Nasal cavity respiratory epithelium epithelial cell of viscerocranial mucosa (primary cell): Measurements from ENCODE around the gene DEFB131A. TPM values are rescaled to one million over a fixed set of nuclear protein-coding genes. Genes with fewer than 3 reads are reported as not detected.

Experiments
- total RNA-seq: library from RNA; depleted of rRNA; stranded (reverse); fragments of >200 nt; gene quantifications from 2 replicates; pipeline ENCODE4 v1.2.3, GENCODE V29; 2014

DEFB131A gene
- total RNA-seq, result not detected in 2 replicates

DNA sequence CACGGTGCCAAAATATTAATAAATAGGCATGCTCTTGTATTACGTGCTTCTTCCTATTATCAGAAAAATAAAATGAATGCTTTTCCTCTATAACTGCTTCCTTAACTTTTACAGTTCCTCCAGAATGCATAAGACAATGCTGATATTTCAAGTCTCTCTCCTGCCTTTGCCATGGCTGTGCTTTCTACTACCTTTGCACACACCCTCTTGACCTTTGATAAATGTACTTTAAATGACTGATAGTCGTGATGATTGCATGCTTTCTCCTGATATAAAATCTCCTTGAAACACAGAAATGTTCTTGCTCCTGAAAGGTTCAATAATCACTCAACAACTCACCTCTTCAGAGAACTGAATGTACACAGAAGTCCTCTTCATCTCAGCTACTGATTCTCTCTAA is at the start of gene DEFB131A:
DEFB131A (plus strand) TSS at position 301 of the 400 bp plus-strand sequence. CDS start 120 bp downstream, outside the sequence.

Other genes with a start within 250 kb of the DEFB131A start
- gene USP17L10, start 233.8 kb upstream of the DEFB131A start, total RNA-seq, result not detected in 2 replicates
- not detected in 2 replicates for gene USP17L11, start 229.0 kb upstream of the DEFB131A start, total RNA-seq
- not detected in 2 replicates for gene USP17L12, start 224.3 kb upstream of the DEFB131A start, total RNA-seq
- not detected in 2 replicates for gene USP17L13, start 219.5 kb upstream of the DEFB131A start, total RNA-seq
- not detected in 2 replicates for gene USP17L15, start 210.0 kb upstream of the DEFB131A start, total RNA-seq
- gene USP17L17, start 200.5 kb upstream of the DEFB131A start, total RNA-seq, result not detected in 2 replicates
- gene USP17L18, start 195.8 kb upstream of the DEFB131A start, total RNA-seq, result not detected in 2 replicates
- gene USP17L19, start 191.0 kb upstream of the DEFB131A start, total RNA-seq, result not detected in 2 replicates
- gene USP17L20, start 186.3 kb upstream of the DEFB131A start, total RNA-seq, result not detected in 2 replicates
- gene USP17L21, start 181.5 kb upstream of the DEFB131A start, total RNA-seq, result not detected in 2 replicates
- gene USP17L22, start 176.8 kb upstream of the DEFB131A start, total RNA-seq, result not detected in 2 replicates
- gene USP17L24, start 119.2 kb upstream of the DEFB131A start, total RNA-seq, result not detected in 2 replicates
- gene USP17L25, start 114.5 kb upstream of the DEFB131A start, total RNA-seq, result not detected in 2 replicates
- gene USP17L26, start 109.8 kb upstream of the DEFB131A start, total RNA-seq, result not detected in 2 replicates
- gene USP17L5, start 105.0 kb upstream of the DEFB131A start, total RNA-seq, result not detected in 2 replicates
- gene USP17L27, start 100.3 kb upstream of the DEFB131A start, total RNA-seq, result not detected in 2 replicates
- gene USP17L28, start 95.5 kb upstream of the DEFB131A start, total RNA-seq, result not detected in 2 replicates
- gene USP17L29, start 90.8 kb upstream of the DEFB131A start, total RNA-seq, result not detected in 2 replicates
- gene USP17L30, start 81.3 kb upstream of the DEFB131A start, total RNA-seq, result not detected in 2 replicates